Right lobe of liver (tissue), 6 donors: ENCODE results near the gene EPN3. TPM values are rescaled to one million over a fixed set of nuclear protein-coding genes. Genes with fewer than 3 reads are reported as not detected.

Source experiments
- ATAC-seq, 4 donors: fragments of 200-7000 bp; cut with Tn5 transposase; one replicate each; pipeline ENCODE4 v1.9.1; 2020; ENCODE audit warnings: mild to moderate bottlenecking in 4 of 4, moderate library complexity in 4 of 4
- DNase-seq, 3 donors: peaks; one replicate each; pipeline ENCODE4 v3.0.0-alpha.2; 2020
- H3K27ac ChIP-seq, 3 donors: fragments of 200-600 bp; one replicate each; pipeline ENCODE4 v1.8.0; 2022
- H3K27me3 ChIP-seq, 2 donors: fragments of 200-600 bp; one replicate each; pipeline ENCODE4 v1.8.0; 2022
- H3K36me3 ChIP-seq, 4 donors: fragments of 200-600 bp; sonication (generic) in 1 of 4; one replicate each; pipeline versions ENCODE4 v1.5.1 to v1.8.0; 2017 to 2022; ENCODE audit warnings: control low read depth in 1 of 4
- H3K4me1 ChIP-seq, 4 donors: fragments of 200-600 bp; sonication (generic) in 1 of 4; one replicate each; pipeline versions ENCODE4 v1.5.1 to v1.8.0; 2017 to 2022; ENCODE audit warnings: control low read depth in 1 of 4
- H3K4me3 ChIP-seq, 3 donors: fragments of 200-600 bp; one replicate each; pipeline ENCODE4 v1.8.0; 2022
- H3K9me3 ChIP-seq, 4 donors: fragments of 200-600 bp; sonication (generic) in 1 of 4; one replicate each; pipeline versions ENCODE4 v1.5.1 to v1.8.0; 2017 to 2022; ENCODE audit warnings: control low read depth in 1 of 4
- POLR2A ChIP-seq: fragments of 450-650 bp; IDR thresholded peaks from one replicate; pipeline ENCODE4 v1.6.1; 2017; ENCODE audit warnings: antibody characterized with exemption, mild to moderate bottlenecking
- WGBS: methylation state at CpG from one replicate; pipeline ENCODE4 v1.1.6; 2018; ENCODE audit warnings: low coverage, low lambda C conversion rate; ENCODE audit not compliant: insufficient coverage; ENCODE audit errors: missing lambda C conversion rate; 5-methylcytosine and 5-hydroxymethylcytosine counted together
- intact Hi-C, 2 donors: fragments of 100-400 bp; cut with DNase I; formaldehyde crosslinking; loops; one replicate each; pipeline versions ENCODE4 v1.11.2 to v1.14.1; 2022
- total RNA-seq, 6 experiments: library from RNA; depleted of rRNA in 2 of 6; stranded (reverse); fragments of >200 nt in 2 of 6; fragmentation: NEBNext Ultra II Directional in 3 of 6; extraction: Animal tissue kit (Norgen Biotek cat#: 25700) in 3 of 6; gene quantifications; one replicate each; pipeline versions ENCODE4 v1.1.0 to v1.2.4, GENCODE V29; 2016 to 2023
- TF ChIP-seq, protein P1 (sequence below), 4 donors: fragments of 200-600 bp in 3 of 4; fragments of 450-650 bp in 1 of 4; IDR thresholded peaks; one replicate each; pipeline versions ENCODE4 v1.5.1 to v1.8.0; 2016 to 2022; ENCODE audit warnings: antibody characterized with exemption in 4 of 4, mild to moderate bottlenecking in 2 of 4
- donor health status: DM: no; HTN: yes; CAD: no.
- donor health status: DM: no; HTN: no; CAD: no.
- donor health status: DM: no; HTN: no; CAD: no.
- donor health status: DM: no; HTN: yes; CAD: no.
- donor health status: DM: no; HTN: yes; CAD: no.

EPN3 gene
- total RNA-seq, 6 experiments from 2014 or later: 0.06 to 0.27 TPM; not detected in 4

GRCh38 chr17:50547035-50547735 is 14.7 kb downstream of the EPN3 start, which contains the start of gene SPATA20:
Gene SPATA20, plus strand, starts transcription at chr17:50547174. Its CDS starts 35 bp downstream, at chr17:50547209.
- Histone ChIP-seq H3K27me3 (no peaks in the 10 kb centered on the region), H3K4me3 (peak within 1 kb of the TSS; percentile 59 to 75 (median 74)), H3K9me3 (no peaks in the 10 kb centered on the region), H3K4me1 (peaks cover 0 to 33% (median 16%) of the 10 kb centered on the region in 4 donors), H3K36me3 (no peaks in the 10 kb centered on the region), H3K27ac (peak within 1 kb of the TSS; percentile 71 to 76 (median 71))
- intact Hi-C loops: loop anchor here in 1 of 2 donors (5.0 kb wide), 1 partner anchor 150 kb away; no protein-coding TSS in a partner anchor
- 6% methylated on average over 4 of the region's 42 CpGs for WGBS
- peak; percentile 91 to 93 (median 93) for DNase-seq
- TF ChIP-seq, protein P1, sequence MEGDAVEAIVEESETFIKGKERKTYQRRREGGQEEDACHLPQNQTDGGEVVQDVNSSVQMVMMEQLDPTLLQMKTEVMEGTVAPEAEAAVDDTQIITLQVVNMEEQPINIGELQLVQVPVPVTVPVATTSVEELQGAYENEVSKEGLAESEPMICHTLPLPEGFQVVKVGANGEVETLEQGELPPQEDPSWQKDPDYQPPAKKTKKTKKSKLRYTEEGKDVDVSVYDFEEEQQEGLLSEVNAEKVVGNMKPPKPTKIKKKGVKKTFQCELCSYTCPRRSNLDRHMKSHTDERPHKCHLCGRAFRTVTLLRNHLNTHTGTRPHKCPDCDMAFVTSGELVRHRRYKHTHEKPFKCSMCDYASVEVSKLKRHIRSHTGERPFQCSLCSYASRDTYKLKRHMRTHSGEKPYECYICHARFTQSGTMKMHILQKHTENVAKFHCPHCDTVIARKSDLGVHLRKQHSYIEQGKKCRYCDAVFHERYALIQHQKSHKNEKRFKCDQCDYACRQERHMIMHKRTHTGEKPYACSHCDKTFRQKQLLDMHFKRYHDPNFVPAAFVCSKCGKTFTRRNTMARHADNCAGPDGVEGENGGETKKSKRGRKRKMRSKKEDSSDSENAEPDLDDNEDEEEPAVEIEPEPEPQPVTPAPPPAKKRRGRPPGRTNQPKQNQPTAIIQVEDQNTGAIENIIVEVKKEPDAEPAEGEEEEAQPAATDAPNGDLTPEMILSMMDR (IDR thresholded peaks at IDR 0.05): peak; percentile 94 to 99 (median 97)
- peak; percentile 92 for TF ChIP-seq POLR2A
- peak; percentile 79 to 85 (median 80) for ATAC-seq

DNA sequence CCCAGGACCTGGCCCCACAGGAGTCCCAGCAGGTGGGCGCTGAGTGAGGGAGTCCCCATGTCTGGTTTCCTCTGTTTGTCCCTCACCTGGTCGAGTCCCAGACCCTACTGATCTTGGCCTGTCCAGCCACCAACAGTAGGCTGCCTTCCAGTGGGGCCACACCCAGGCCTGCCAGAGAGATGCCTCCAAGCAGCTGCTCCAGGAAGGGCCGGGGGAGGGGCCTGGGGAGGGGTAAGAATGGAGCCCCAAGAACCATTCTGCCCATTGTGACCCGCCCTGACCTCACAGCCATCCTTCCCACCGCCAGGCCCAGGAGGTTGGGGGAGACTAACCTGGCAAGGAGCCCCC is 15.2 kb downstream of the EPN3 start:
- H3K4me3 ChIP-seq: peak overlapping the region in 2 of 3 donors; percentile 59 to 74
- no peaks in the 10 kb centered on the region for H3K36me3 ChIP-seq
- WGBS: no CpG with 5 or more reads among the region's 5 CpGs
- no peaks in the 10 kb centered on the region for H3K9me3 ChIP-seq
- peaks cover 0 to 28% (median 13%) of the 10 kb centered on the region in 4 donors for H3K4me1 ChIP-seq
- TF ChIP-seq, protein P1 (IDR thresholded peaks at IDR 0.05): no peak
- TF ChIP-seq POLR2A: no peak
- ATAC-seq (no peak), DNase-seq (peak in 1 of 3 donors; percentile 38)
- no peaks in the 10 kb centered on the region for H3K27me3 ChIP-seq
- intact Hi-C loops: loop anchor here in 1 of 2 donors (5.0 kb wide), 1 partner anchor 150 kb away; no protein-coding TSS in a partner anchor
- peak overlapping the region in 1 of 3 donors; percentile 71 for H3K27ac ChIP-seq

DNA sequence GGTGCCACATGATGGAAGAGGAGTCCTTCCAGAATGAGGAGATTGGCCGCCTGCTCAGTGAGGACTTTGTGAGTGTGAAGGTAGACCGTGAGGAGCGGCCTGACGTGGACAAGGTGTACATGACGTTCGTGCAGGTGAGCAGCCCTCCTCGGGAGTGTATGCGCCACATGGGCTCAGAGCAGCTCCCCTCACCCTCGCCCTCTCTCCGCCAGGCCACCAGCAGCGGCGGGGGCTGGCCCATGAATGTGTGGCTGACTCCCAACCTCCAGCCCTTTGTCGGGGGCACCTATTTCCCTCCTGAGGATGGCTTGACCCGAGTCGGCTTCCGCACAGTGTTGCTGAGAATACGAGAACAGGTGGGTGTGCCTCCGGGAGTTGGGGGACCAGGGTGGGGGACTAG is 16.3 kb downstream of the EPN3 start:
- Histone ChIP-seq H3K4me3 (no peak overlapping the region), H3K27ac (peak overlapping the region in 1 of 3 donors; percentile 53), H3K36me3 (no peaks in the 10 kb centered on the region), H3K27me3 (no peaks in the 10 kb centered on the region), H3K9me3 (no peaks in the 10 kb centered on the region), H3K4me1 (peaks cover 0 to 28% (median 11%) of the 10 kb centered on the region in 4 donors)
- WGBS: 66% methylated on average over 3 of the region's 18 CpGs
- TF ChIP-seq, protein P1 (IDR thresholded peaks at IDR 0.05): no peak
- no peak for TF ChIP-seq POLR2A
- no peak for ATAC-seq
- no peak for DNase-seq
- intact Hi-C loops: loop anchor here in 1 of 2 donors (5.0 kb wide), 1 partner anchor 148 kb away; no protein-coding TSS in a partner anchor

- WGBS: 34% methylated on average over 11 of the region's 19 CpGs
- TF ChIP-seq, protein P1 (IDR thresholded peaks at IDR 0.05): peak in 3 of 4 donors; percentile 6 to 31 (median 8)
- no peak for TF ChIP-seq POLR2A
- Histone ChIP-seq H3K9me3 (no peaks in the 10 kb centered on the region), H3K4me3 (no peak overlapping the region), H3K36me3 (no peaks in the 10 kb centered on the region), H3K4me1 (peaks cover 0 to 28% (median 11%) of the 10 kb centered on the region in 4 donors), H3K27ac (peak overlapping the region in 1 of 3 donors; percentile 53), H3K27me3 (no peaks in the 10 kb centered on the region)
- intact Hi-C loops: loop anchor here in 1 of 2 donors (5.0 kb wide), 1 partner anchor 148 kb away; no protein-coding TSS in a partner anchor
- DNase-seq: peak; percentile 53 to 75 (median 69)
- peak; percentile 25 to 57 (median 34) for ATAC-seq
These were observed 16.9 kb downstream of the EPN3 start for GRCh38 chr17:50549256-50549941.
